Stimulated activated CD8-positive, alpha-beta memory T cell treated with anti-CD3 and anti-CD28 coated beads, Interleukin-7, amount 100 ng/mL, for 4 hours (primary cell): ENCODE results near the gene ATG7.
A peak's percentile ranks its signal among the peaks of the same experiment; 100 is the strongest.
"Not testable (repeated sequence)": the region's sequence is repeated elsewhere in the genome, so short reads cannot be mapped to it uniquely, and the experiment has no call there.

Experiments used
- DNase-seq, 2 donors: peaks; one replicate each; pipeline ENCODE4 v3.0.0-alpha.2; 2020; ENCODE audit warnings: low read depth in 2 of 2

The ATG7 gene

DNA sequence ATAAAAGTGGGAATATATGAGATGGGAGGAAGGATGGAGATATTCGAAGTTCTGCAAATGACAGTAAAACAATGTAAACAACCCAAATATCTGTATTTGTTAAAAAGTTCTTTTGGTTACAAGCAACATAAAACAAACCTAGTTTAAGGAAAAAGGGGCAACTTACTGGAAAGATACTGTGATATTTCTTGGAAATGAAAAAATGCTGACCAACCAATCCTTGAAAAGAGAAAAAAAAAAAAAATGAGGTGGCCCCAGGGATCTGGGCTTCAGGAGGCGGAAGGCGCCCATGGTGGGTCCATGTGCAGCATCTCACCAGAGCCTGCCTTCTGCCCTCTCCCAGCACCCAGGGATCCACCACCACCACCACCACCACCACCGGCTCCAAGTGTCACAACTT is 312.4 kb downstream of the ATG7 start:
- DNase-seq, result no peak

DNA sequence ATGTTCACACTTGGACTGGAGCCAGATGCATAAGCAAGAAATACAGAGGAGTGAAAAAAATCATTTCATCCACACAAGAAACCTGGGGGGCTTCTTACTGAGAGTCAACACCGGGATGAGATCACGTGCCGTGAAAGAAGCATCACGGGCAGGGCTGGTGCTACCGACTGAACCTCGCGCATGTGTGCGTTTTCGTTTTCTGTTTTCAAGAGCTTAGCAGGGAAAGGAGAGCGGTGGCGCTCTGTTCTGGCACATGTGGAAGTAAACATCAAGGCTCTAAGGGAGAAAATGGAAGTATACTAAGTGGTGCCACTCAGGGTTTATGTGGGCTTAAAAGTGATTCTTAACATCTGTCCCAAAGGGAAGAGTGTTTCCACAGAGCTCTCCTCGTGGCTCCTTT is 315.6 kb downstream of the ATG7 start:
- no peak for DNase-seq

GRCh38 chr3:11588338-11588737 is 316.1 kb downstream of the ATG7 start:
- no peak for DNase-seq

- DNase-seq, result no peak
Measured at GRCh38 chr3:11588755-11589154, 316.6 kb downstream of the ATG7 start.

- no peak for DNase-seq
Measured at GRCh38 chr3:11589706-11590105, 317.5 kb downstream of the ATG7 start.

GRCh38 chr3:11591002-11591355 is 318.8 kb downstream of the ATG7 start:
- no peak for DNase-seq

DNA sequence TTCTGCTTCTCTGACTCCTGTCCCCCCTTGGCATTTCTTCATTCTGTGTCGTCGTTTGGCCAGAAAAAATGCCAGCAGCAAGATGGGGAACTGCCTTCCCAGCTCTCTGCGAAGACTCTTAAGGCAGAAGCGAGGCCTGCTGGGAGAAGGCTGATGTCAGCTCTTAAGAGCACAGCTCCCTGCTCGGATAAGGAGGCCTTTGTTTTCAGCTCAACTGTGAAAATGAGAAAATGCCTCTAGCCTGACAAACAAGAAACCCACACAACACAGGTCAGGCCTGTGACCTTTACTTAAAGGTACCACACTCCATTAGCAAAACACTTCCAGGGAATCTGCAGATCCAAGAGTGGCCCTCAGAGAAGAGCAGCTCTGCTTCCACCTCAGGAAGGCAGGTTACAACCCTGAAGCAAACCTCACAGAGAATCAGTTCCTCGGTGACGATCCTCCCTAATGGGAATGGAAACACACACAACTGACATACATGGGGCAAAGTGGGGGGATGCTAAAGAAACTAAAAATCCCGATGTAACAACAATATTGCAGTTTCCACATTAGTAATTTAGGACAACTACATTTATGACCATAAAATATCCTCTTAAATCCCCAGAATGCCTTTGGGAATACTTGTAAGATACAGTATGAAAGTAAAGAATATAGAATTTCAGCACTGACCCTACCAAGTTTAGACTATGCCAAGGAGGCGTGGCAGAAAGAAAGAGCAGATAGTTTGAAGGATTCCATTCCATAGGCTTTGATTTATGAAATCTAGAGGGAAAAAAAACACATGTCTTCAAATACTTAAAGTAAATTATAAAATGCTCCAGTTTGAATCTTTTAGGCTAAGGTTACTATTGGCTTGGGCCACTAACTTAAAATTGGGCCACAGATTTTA is 319.4 kb downstream of the ATG7 start:
- no peak for DNase-seq

DNA sequence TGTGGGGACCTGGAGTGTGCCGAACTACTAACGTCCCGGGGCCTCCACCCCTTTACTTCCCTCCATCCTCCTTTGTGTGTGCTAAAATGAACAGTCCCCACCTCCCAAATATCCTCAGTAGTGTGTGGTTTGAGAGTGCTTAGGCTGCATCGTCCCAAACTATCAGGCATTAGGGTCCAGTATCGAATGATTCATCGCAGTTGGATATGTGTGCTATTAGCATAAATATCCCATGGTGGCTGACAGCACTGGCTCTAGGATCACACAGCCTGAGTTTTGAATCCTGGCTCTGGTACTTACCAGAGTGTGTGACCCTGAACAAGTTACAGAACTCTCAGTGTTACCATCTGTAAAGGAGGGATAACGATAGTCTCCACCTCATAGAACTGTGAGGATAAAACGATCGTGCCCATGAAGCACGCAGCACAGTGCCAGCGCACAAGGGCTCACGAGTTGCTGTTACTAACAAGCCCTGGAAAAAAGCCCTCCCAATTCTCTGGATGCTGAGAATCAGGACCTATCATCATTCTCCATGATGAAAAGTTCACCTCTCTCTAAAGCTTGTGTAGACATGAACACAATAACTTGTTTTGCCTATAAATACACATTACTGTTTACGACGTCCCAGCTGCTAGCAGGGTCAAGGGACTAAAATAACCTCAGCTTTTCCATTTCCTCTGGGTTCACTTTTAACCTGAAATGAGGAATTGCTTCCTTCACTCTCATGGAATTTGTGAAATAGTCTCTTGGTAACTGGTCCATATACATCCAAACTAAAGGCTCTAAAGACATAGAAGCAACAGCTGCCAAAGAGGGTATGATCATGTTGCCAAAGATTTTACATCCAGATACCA is 320.5 kb downstream of the ATG7 start:
- DNase-seq, result no peak

GRCh38 chr3:11593318-11594034 is 321.3 kb downstream of the ATG7 start:
- DNase-seq, result no peak

DNA sequence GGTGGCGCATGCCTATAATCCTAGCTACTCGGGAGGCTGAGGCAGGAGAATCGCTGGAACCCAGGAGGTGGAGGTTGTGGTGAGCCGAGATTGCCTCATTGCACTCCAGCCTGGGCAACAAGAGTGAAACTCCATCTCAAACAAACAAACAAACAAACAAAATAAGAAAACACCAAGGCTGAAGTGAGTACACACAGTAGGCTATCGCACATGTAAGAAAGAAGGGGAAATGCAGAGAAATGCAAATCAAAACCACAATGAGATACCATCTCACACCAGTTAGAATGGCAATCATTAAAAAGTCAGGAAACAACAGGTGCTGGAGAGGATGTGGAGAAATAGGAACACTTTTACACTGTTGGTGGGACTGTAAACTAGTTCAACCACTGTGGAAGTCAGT is 322.8 kb downstream of the ATG7 start:
- not testable (repeated sequence) for DNase-seq

- no peak for DNase-seq
Measured at GRCh38 chr3:11596387-11596786, 324.2 kb downstream of the ATG7 start.

DNA sequence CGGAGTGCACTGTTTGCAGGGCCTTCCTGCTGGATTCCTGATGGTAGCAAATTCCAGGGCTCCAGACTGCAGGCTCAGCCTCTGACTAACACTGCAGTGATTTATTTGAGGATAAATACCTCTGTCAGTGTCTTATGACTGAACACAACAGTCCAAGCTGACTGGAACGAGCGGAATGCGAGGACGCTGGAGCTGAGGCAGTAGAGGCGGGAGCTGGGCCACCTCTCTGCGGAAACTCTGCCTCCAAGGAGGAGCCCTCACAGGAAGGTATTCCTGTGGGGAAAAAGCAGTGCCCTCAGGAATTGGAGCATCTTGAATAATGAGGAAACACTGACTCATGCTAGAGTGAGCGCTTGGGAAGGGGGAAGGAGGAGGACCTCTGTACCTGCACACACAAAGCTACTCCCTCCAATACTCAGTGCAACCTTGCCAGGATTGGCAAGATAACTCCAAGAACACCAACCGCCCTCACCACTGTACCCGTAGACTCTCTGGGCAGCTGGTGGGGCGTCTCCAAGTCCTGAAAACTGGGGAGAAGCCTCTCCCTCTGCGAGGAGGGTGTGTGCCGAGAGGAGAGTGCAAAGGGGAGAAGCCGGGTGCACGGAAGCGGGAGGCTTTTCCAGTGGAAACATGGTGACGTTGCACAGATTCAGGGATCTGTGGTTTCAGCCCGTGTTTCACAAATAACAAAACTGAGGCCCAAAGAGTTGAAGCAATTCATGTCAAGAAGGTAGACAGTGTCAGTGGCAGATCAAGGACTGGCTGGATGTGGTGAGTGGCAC is 328.5 kb downstream of the ATG7 start:
- DNase-seq, result no peak

- peak in 1 of 2 donors; percentile 19 for DNase-seq
Measured at GRCh38 chr3:11601446-11602238, 329.4 kb downstream of the ATG7 start.

DNA sequence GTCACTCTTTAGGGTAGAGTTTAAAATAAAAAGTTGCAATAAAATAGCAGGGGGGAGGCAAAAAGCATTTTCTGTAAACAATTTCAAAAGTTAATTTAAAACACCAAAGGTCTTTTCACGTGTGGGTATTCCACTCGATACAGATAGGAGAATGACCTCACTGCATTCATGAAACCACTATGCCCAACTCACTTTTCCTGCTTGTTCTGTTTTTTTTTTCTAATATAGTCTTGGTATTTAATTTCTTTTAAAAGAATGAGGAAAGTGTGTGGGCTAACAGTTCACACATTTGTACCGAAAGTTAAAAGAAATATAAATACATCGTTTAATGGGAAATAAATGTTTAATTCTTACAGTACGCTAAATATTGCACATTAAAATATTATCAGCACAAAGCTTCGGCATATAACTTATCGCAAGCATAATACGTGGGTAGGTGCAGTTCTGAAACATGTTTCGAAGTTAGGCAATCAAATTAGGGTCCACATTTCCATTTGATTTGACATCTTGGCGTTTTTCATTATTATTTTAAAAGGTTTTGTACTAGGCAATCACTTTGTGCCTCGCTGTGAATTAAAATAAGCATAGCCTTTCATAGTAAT is 330.1 kb downstream of the ATG7 start:
- no peak for DNase-seq

DNA sequence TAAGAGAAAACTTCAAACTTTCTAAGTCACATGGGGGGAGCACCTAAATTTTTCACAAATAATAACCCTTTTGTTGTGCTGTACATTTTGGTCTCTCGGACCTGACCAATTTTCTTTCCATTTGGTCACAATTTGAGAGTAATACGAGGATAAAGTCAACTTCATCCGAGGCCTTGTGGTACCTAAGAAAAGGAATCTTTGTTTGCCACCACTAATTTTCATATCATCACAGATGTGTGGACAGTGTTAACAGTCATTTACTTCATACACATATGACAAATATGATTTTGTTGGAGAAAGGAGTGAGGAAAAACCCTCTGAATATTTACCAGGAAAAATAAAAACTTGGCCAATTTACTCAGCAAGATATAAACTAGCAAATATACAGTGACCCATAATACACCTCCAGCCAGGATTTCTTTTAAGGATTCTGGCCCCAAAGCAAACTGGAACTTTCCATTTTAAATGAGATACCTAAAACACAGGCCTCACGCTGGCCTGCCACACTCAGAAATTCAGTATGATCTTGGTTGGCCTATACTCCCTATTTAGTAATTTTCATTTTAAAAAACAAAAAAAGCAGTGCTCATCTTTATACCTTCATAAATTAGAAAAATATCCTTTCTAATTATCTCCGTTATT is 330.8 kb downstream of the ATG7 start:
- DNase-seq, result no peak

DNA sequence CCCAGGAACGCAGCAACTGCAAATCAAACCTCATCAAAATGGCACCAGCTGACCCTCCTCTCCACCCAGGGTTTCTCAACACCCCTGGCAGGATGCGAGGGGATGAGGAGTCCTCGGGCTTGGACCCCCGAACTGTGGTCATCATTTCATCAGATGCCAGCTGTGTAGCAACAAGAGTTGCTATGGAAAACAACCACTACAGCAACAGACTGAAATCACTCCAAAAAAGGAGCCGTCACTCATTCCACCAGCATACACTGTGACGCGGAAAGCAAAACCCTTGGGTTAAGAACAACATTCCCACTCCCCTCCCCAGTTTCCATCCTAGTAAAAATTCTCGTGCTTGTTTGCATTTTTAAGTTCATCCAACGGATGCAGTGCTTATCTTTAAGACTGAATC is 331.4 kb downstream of the ATG7 start:
- DNase-seq, result no peak

GRCh38 chr3:11604139-11604892 is 332.1 kb downstream of the ATG7 start:
- DNase-seq, result no peak

- DNase-seq, result no peak
Measured at GRCh38 chr3:11605398-11605797, 333.2 kb downstream of the ATG7 start.
